A673 (cell line): ENCODE results near the gene SDHC.

Experiments
- CTCF ChIP-seq: fragments of 300-800, 200-600 bp; sonication (generic); conservative IDR thresholded peaks from 2 replicates; pipeline ENCODE4 v1.5.1; 2017; ENCODE audit warnings: low read depth, mild to moderate bottlenecking, antibody characterized with exemption, low read length, moderate library complexity, mixed read lengths
- EZH2 ChIP-seq: fragments of 200-600 bp; sonication (generic); IDR thresholded peaks from 2 replicates; pipeline ENCODE4 v1.6.1; 2017; ENCODE audit warnings: borderline replicate concordance, low read depth, mild to moderate bottlenecking, mixed read lengths, antibody characterized with exemption, low read length; ENCODE audit not compliant: poor library complexity, severe bottlenecking

- TF ChIP-seq CTCF (no peak), EZH2 (no peak)
These were observed 40.8 kb upstream of the SDHC start for GRCh38 chr1:161273402-161273801.
